ENCODE measurements around the gene SP7. TPM values are rescaled to one million over a fixed set of nuclear protein-coding genes. Genes with fewer than 3 reads are reported as not detected.

SP7 gene
- total and polyA plus RNA-seq, 10 donors, result not detected

DNA sequence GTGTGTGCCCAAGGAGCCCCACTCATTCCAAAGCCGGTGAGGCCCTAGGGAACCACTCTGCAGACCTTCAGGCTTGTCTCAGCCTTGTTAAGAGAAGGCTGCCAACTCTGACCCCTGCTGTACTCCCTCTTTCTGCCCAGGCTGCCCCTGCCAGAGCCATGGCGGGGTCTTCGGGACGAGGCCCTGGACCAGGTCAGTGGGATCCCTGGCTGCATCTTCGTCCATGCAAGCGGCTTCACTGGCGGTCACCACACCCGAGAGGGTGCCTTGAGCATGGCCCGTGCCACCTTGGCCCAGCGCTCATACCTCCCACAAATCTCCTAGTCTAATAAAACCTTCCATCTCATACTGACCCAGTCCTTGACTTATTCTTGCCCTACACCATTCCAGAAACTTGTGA lies 29.3 kb downstream of the SP7 start:
- H3K9me3 ChIP-seq, result no peaks in the 10 kb centered on the region
- no peak for DNase-seq
- H3K27me3 ChIP-seq (replicated peaks in 1 of 7), result no peaks in the 10 kb centered on the region
- H3K4me3 ChIP-seq, result no peak overlapping the region
- TF ChIP-seq, protein P1, sequence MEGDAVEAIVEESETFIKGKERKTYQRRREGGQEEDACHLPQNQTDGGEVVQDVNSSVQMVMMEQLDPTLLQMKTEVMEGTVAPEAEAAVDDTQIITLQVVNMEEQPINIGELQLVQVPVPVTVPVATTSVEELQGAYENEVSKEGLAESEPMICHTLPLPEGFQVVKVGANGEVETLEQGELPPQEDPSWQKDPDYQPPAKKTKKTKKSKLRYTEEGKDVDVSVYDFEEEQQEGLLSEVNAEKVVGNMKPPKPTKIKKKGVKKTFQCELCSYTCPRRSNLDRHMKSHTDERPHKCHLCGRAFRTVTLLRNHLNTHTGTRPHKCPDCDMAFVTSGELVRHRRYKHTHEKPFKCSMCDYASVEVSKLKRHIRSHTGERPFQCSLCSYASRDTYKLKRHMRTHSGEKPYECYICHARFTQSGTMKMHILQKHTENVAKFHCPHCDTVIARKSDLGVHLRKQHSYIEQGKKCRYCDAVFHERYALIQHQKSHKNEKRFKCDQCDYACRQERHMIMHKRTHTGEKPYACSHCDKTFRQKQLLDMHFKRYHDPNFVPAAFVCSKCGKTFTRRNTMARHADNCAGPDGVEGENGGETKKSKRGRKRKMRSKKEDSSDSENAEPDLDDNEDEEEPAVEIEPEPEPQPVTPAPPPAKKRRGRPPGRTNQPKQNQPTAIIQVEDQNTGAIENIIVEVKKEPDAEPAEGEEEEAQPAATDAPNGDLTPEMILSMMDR (IDR thresholded peaks at IDR 0.05 in 8 of 11, conservative IDR thresholded peaks at IDR 0.05 in 3 of 11), result no peak
- TF ChIP-seq POLR2AphosphoS5 (IDR thresholded peaks at IDR 0.05), result peak in 1 of 3 donors; percentile 33
- no peak for TF ChIP-seq POLR2A (IDR thresholded peaks at IDR 0.05)
- H3K27ac ChIP-seq, result no peak overlapping the region
- peaks cover 0 to 19% (median 16%) of the 10 kb centered on the region in 6 donors for H3K4me1 ChIP-seq
- intact Hi-C loops (cut with DNase I; ENCODE audit: low total_unique reads), result no loop called here
- WGBS, 5 donors, result 92 to 96% (median 95%) methylated on average over 9 to 10 of the region's 10 CpGs
- H3K36me3 ChIP-seq, result peaks cover 4 to 98% (median 83%) of the 10 kb centered on the region in 6 donors

GRCh38 chr12:53302903-53303302 lies 33.3 kb downstream of the SP7 start:
- no peak for DNase-seq
- TF ChIP-seq, protein P1 (IDR thresholded peaks at IDR 0.05 in 8 of 11, conservative IDR thresholded peaks at IDR 0.05 in 3 of 11), result no peak
- no peak for TF ChIP-seq POLR2A (IDR thresholded peaks at IDR 0.05)
- no peak for TF ChIP-seq POLR2AphosphoS5 (IDR thresholded peaks at IDR 0.05)
- Histone ChIP-seq H3K36me3 (peaks cover 4 to 84% (median 57%) of the 10 kb centered on the region in 6 donors), H3K4me3 (no peak overlapping the region), H3K27ac (peak overlapping the region in 2 of 8 donors; percentile 0 to 45), H3K4me1 (peaks cover 22 to 59% (median 49%) of the 10 kb centered on the region in 6 donors), H3K9me3 (no peaks in the 10 kb centered on the region), H3K27me3 (replicated peaks in 1 of 7) (no peaks in the 10 kb centered on the region)
- 93 to 96% (median 94%) methylated on average over 3 to 5 of the region's 5 CpGs for whole genome bisulfite sequencing, 5 donors
- intact Hi-C loops (cut with DNase I; ENCODE audit: low total_unique reads), result no loop called here

DNA sequence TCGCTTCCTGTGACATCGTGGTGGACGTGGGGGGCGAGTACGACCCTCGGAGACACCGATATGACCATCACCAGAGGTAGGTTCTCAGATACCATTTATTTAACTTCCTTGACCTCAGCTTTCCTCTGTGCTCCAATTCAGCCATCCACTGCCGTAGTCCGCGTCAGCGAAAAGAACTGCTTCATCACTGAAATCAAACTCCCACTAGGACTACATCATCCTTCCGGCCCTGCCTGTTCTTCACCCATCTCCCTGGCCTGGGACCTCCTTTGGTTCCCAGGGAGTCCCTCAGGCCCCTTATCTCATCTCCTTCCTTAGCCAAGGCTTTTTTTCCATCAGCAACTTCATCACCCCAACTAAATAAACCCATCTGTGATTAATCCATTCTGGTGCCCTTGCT lies 36.0 kb downstream of the SP7 start:
- TF ChIP-seq, protein P1 (IDR thresholded peaks at IDR 0.05 in 8 of 11, conservative IDR thresholded peaks at IDR 0.05 in 3 of 11), result no peak
- TF ChIP-seq POLR2A (IDR thresholded peaks at IDR 0.05) (no peak), POLR2AphosphoS5 (IDR thresholded peaks at IDR 0.05) (no peak)
- WGBS, 5 donors, result 1 to 6% (median 3%) methylated on average over 12 of the region's 12 CpGs
- intact Hi-C loops (cut with DNase I; ENCODE audit: low total_unique reads), result no loop called here
- peaks cover 0 to 68% (median 35%) of the 10 kb centered on the region in 6 donors for H3K36me3 ChIP-seq
- peaks cover 33 to 82% (median 71%) of the 10 kb centered on the region in 6 donors for H3K4me1 ChIP-seq
- H3K4me3 ChIP-seq, result peak overlapping the region; percentile 72 to 99 (median 93)
- H3K9me3 ChIP-seq, result no peaks in the 10 kb centered on the region
- no peaks in the 10 kb centered on the region for H3K27me3 ChIP-seq (replicated peaks in 1 of 7)
- DNase-seq, result no peak
- peak overlapping the region; percentile 64 to 94 (median 82) for H3K27ac ChIP-seq

DNA sequence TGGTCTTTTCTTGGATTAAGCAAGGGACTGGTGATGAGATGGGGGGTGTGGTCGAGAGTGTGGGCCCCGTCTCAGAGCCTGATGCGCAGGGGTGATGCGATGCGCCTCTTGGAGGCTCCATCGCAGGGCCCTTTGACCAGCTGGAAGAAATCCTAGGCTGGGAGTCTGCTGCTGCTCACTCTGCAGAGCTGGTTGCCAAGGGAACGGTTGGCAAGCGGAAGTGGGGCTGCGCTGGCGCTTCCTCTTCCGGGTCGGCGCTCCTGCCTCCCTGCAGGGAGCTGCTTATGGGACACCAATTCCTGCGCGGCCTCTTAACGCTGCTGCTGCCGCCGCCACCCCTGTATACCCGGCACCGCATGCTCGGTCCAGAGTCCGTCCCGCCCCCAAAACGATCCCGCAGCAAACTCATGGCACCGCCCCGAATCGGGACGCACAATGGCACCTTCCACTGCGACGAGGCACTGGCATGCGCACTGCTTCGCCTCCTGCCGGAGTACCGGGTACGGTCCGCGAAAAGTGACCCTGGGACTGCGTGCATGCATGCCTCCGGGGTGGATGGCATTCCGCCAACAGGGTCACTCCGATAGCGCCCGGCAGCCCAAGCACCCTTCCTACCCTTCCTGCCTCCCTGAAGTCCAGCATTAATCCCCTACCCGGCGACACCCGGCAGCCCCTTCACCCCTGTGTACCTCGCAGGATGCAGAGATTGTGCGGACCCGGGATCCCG lies 36.5 kb downstream of the SP7 start, which contains the start of gene MYG1:
MYG1 (plus strand) TSS at position 242 of the 727 bp plus-strand sequence; CDS start at position 285, 43 bp downstream.
- Histone ChIP-seq H3K4me1 (peaks cover 33 to 87% (median 76%) of the 10 kb centered on the region in 6 donors), H3K27me3 (replicated peaks in 1 of 7) (no peaks in the 10 kb centered on the region), H3K36me3 (peaks cover 0 to 64% (median 33%) of the 10 kb centered on the region in 6 donors)

More for the DNA sequence above, 36.5 kb downstream of the SP7 start, which contains the start of gene MYG1:
- intact Hi-C loops (cut with DNase I; ENCODE audit: low total_unique reads), result no loop called here
- 1 to 6% (median 2%) methylated on average over 24 to 51 of the region's 51 CpGs for WGBS, 5 donors
- Histone ChIP-seq H3K4me3 (peak within 1 kb of the TSS; percentile 72 to 99 (median 93)), H3K9me3 (no peaks in the 10 kb centered on the region), H3K27ac (peak within 1 kb of the TSS; percentile 64 to 94 (median 82))
- peak; percentile 98 for DNase-seq
- TF ChIP-seq POLR2A (IDR thresholded peaks at IDR 0.05), result peak in 1 of 3 donors; percentile 53
- TF ChIP-seq, protein P1 (IDR thresholded peaks at IDR 0.05 in 8 of 11, conservative IDR thresholded peaks at IDR 0.05 in 3 of 11), result peak in 7 of 11 experiments; percentile 16 to 49 (median 25)
- TF ChIP-seq POLR2AphosphoS5 (IDR thresholded peaks at IDR 0.05), result peak; percentile 93 to 97 (median 95)
